Choroid plexus epithelial cell (primary cell): ENCODE data around the gene MARCHF3.

Source experiments
- DNase-seq: peaks from one replicate; pipeline ENCODE4 v3.0.0-alpha.2; 2010; ENCODE audit warnings: low read depth
- H3K4me3 ChIP-seq: 2 replicates; pipeline ENCODE4 v1.5.1; 2011; ENCODE audit warnings: low read depth, mild to moderate bottlenecking, control low read depth, low read length, moderate library complexity
- TF ChIP-seq, protein P1 (sequence below): conservative IDR thresholded peaks from 2 replicates; pipeline ENCODE4 v1.5.1; 2011; ENCODE audit warnings: low read depth, mild to moderate bottlenecking, control low read depth, inconsistent platforms, low read length, moderate library complexity

MARCHF3 gene

GRCh38 chr5:126931963-126932660 is 98.2 kb downstream of the MARCHF3 start:
- no peak overlapping the region for H3K4me3 ChIP-seq
- no peak for DNase-seq
- TF ChIP-seq, protein P1, sequence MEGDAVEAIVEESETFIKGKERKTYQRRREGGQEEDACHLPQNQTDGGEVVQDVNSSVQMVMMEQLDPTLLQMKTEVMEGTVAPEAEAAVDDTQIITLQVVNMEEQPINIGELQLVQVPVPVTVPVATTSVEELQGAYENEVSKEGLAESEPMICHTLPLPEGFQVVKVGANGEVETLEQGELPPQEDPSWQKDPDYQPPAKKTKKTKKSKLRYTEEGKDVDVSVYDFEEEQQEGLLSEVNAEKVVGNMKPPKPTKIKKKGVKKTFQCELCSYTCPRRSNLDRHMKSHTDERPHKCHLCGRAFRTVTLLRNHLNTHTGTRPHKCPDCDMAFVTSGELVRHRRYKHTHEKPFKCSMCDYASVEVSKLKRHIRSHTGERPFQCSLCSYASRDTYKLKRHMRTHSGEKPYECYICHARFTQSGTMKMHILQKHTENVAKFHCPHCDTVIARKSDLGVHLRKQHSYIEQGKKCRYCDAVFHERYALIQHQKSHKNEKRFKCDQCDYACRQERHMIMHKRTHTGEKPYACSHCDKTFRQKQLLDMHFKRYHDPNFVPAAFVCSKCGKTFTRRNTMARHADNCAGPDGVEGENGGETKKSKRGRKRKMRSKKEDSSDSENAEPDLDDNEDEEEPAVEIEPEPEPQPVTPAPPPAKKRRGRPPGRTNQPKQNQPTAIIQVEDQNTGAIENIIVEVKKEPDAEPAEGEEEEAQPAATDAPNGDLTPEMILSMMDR = no peak

DNA sequence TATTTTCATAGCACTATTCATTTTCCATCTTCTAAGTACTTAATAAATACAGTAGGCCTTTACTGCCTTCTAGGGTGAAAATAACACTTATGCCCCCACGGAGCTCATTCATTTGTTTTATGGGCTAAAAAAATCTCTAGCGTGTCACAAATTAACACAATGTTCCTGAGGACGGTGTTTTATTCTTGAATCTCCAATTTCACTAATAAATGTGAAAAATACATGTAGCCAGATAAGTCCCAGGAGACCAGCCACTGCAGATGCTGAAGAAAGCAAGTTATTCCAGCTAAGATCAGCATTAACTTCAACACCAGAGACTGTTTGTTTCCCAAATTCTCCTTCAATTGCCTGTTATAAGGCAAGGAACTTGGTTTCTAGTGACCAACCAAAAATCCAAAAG is 102.3 kb downstream of the MARCHF3 start:
- H3K4me3 ChIP-seq = no peak overlapping the region
- no peak for DNase-seq
- TF ChIP-seq, protein P1 = no peak

- TF ChIP-seq, protein P1 = no peak
- no peak overlapping the region for H3K4me3 ChIP-seq
- DNase-seq = no peak
These were observed 102.9 kb downstream of the MARCHF3 start for GRCh38 chr5:126927429-126927828.

DNA sequence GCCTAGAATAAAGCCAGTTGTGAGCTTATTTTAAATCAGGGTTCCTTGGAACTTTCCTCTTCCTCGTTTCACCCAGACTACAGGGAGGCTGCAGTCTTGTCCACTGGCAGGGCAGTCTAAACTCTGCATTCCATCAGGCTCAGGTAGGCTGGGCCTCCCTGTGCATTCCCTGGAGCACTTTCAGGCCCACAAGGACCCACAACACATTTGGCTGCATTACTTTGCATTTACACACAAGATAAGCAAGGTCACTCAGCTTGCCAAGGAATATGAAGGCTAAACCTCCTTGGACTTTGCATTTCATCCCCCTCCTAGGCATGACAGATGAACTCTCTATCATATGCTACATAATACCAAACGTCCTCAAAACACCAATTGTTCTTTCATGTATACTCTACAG is 104.2 kb downstream of the MARCHF3 start:
- no peak overlapping the region for H3K4me3 ChIP-seq
- DNase-seq = no peak
- TF ChIP-seq, protein P1 = no peak

- TF ChIP-seq, protein P1 = no peak
- no peak overlapping the region for H3K4me3 ChIP-seq
- DNase-seq = no peak
These were observed 104.9 kb downstream of the MARCHF3 start for GRCh38 chr5:126925482-126925881.

DNA sequence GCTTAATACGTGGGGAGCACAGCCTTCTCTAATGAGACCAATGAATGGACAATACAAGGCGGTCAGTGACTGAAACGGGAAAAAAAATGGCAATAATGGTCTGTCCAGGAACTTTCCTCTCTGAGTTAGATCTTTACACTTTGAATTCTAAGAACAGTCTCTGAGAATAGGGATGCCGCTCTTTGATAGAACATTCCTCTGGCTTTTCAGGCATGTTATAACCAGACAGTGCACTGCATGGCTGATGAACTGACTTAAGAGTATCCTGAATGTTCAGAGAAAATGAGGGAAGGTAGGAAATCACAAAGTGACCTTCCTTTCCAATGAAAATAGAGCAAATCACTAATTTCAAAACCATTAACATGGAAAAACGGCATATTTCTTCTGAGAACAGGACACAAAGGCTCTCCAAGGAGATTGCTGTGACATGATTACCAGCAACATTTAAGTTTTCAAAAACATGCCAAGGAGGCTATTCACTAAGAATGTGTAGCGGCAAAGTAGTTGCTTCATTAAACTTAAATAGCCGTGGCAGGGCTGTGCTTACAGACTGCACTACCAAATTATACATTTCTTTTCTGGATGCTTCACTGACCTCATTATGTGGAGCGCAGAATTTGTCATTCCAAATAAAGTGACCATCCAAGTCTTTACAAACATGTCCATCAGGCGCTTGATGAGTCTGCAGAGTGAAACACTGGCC is 105.9 kb downstream of the MARCHF3 start:
- DNase-seq = no peak
- TF ChIP-seq, protein P1 = no peak
- H3K4me3 ChIP-seq = no peak overlapping the region
